Muscle layer of duodenum (tissue), 2 donors: ENCODE results near the gene KCND2.
A peak's percentile ranks its signal among the peaks of the same experiment; 100 is the strongest.

Experiments used
- H3K27ac ChIP-seq: one replicate; pipeline ENCODE4 v1.7.0; 2013; ENCODE audit warnings: mild to moderate bottlenecking, low read length
- H3K27me3 ChIP-seq: one replicate; pipeline ENCODE4 v1.7.0; 2013; ENCODE audit warnings: low read depth, mild to moderate bottlenecking, control low read depth, low read length
- H3K36me3 ChIP-seq, 2 donors: one replicate each; pipeline ENCODE4 v1.7.0; 2013; ENCODE audit warnings: low read length in 2 of 2, control low read depth in 1 of 2, mild to moderate bottlenecking in 1 of 2; ENCODE audit not compliant: insufficient read depth in 2 of 2, control insufficient read depth in 1 of 2
- H3K4me1 ChIP-seq, 2 donors: one replicate each; pipeline ENCODE4 v1.7.0; 2013; ENCODE audit warnings: low read length in 2 of 2, mild to moderate bottlenecking in 2 of 2, control low read depth in 1 of 2, moderate library complexity in 1 of 2; ENCODE audit not compliant: insufficient read depth in 2 of 2, control insufficient read depth in 1 of 2
- H3K4me3 ChIP-seq, 2 donors: one replicate each; pipeline ENCODE4 v1.7.0; 2013; ENCODE audit warnings: low read length in 2 of 2, low read depth in 1 of 2, mild to moderate bottlenecking in 1 of 2
- H3K9me3 ChIP-seq, 2 donors: one replicate each; pipeline ENCODE4 v1.7.0; 2013; ENCODE audit warnings: low read length in 2 of 2, control low read depth in 1 of 2, mild to moderate bottlenecking in 1 of 2; ENCODE audit not compliant: control insufficient read depth in 1 of 2
- donor health status: healthy.

KCND2 gene

DNA sequence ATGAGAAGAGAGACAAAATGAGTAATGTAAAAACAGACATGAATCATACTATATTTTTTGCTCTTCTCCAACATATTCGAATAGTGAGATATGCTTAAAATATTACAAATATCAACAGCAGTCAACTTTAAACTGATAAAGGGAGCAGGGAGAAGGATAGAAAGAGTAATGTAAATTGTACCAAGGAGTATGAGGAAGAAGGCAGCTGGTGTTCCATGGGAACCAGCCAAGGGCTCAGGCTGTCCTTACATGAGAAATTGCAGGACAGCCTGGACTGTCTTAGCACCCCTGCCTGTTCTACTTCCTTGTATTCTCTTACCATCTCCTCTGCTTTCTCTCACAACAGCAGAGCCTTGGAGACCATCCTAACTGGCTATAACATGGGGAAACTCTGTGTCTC is 456.3 kb downstream of the KCND2 start:
- no peak overlapping the region for H3K27ac ChIP-seq
- H3K9me3 ChIP-seq = no peaks in the 10 kb centered on the region

DNA sequence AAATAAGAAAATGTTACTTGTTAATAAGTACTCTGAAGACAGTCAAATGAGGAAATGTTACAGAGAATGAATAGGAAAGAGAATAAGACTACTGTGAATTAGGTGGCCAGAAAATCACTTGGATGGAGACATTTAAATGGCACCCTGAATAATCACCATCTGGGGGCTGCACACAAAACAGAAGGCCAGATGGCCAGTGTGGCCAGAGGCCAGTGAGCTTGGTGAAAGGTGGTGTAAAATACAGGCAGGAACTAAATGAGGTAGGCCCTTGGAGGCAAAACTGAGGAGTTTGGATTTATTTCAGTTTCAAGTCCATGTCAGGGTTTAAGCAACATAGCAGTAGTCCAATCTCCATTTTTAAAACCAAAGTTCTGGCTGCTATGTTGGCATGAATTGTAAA is 458.3 kb downstream of the KCND2 start:
- Histone ChIP-seq H3K27ac (no peak overlapping the region), H3K27me3 (no peaks in the 10 kb centered on the region), H3K4me1 (no peaks in the 10 kb centered on the region), H3K4me3 (no peak overlapping the region), H3K36me3 (no peaks in the 10 kb centered on the region), H3K9me3 (no peaks in the 10 kb centered on the region)

More for the DNA sequence above, 456.3 kb downstream of the KCND2 start:
- Histone ChIP-seq H3K27me3 (no peaks in the 10 kb centered on the region), H3K4me3 (no peak overlapping the region), H3K4me1 (no peaks in the 10 kb centered on the region), H3K36me3 (no peaks in the 10 kb centered on the region)

DNA sequence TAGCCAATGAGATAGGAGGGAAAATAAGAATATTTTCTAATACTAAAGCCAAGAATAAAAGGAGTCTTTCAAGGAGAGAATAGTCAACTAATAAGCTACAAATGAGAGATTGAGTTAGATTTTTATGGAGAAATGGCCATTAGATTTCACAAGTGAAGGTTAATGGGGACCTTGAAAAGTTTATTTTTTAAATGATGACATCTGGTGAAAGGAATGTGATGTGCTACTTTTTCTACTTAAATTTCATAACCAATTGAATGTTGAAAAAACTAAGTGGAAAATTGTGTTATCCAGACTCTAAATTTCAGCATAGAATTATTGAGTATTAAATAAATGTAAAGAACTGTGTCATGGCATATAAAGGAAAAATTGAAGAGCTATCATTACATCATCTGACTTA is 459.3 kb downstream of the KCND2 start:
- Histone ChIP-seq H3K27ac (no peak overlapping the region), H3K36me3 (no peaks in the 10 kb centered on the region), H3K4me1 (no peaks in the 10 kb centered on the region), H3K27me3 (no peaks in the 10 kb centered on the region), H3K9me3 (no peaks in the 10 kb centered on the region), H3K4me3 (no peak overlapping the region)

DNA sequence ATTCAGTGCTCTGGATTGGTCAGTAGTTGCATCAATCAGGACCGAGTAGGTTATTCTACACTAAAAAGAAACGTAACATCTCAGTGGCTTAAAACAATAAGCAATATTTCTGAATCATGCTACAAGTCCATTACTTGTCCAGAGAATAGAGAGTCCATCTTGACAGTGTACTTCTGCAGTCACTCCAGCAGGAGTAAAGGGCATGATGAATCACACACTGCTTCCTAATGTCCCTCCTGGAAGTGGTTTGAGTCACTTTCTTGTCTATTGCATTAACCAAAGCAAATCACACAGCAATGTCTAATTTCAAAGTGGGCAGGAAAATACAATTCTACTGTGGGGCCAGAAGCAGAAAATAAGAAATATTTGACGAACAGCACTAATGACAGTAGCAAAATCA is 460.2 kb downstream of the KCND2 start:
- Histone ChIP-seq H3K4me1 (no peaks in the 10 kb centered on the region), H3K36me3 (no peaks in the 10 kb centered on the region), H3K27ac (no peak overlapping the region)

DNA sequence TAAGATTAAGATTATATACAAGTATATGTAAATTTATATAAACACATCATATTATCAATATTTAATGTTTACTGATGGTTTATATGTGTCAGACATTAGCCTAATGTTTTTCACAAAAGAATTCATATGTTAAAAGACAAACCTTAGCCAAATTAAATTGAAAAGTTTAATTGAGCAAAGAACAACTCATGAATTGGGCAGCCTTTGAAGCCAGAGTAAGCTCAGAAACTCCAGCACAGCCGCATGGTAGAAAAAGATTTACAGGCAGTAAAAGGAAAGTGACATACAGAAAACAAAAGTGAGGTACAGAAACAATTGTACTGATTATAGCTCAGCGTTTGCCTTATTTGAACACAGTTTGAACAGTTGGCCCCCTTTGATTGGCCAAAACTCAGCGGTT is 460.9 kb downstream of the KCND2 start:
- peaks cover 0 to under 1% of the 10 kb centered on the region in 2 donors for H3K4me1 ChIP-seq
- H3K4me3 ChIP-seq = no peak overlapping the region
- H3K36me3 ChIP-seq = no peaks in the 10 kb centered on the region
- no peaks in the 10 kb centered on the region for H3K9me3 ChIP-seq
- H3K27ac ChIP-seq = no peak overlapping the region
- no peaks in the 10 kb centered on the region for H3K27me3 ChIP-seq

More for the DNA sequence above, 460.2 kb downstream of the KCND2 start:
- no peaks in the 10 kb centered on the region for H3K27me3 ChIP-seq
- H3K4me3 ChIP-seq = no peak overlapping the region
- H3K9me3 ChIP-seq = no peaks in the 10 kb centered on the region

DNA sequence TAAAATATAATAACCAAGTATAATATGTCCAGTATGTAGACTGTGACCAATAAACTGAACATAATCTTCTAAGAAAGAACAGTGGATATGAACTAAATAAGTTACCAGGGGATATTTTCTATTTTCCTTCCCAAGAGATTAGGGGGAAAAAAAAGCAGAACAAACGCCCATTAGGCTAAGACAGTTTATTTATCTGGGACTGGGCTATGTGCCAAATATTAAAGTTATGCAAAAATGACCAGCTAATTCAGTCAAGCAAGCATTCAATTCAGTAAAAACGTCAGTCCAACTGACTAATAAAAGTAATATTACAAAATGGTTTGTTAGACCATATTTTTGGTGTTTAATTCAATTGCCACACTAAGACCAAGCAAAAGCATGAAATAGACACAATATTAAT is 462.8 kb downstream of the KCND2 start:
- Histone ChIP-seq H3K27me3 (no peaks in the 10 kb centered on the region), H3K36me3 (no peaks in the 10 kb centered on the region), H3K4me1 (peaks cover 5 to 10% of the 10 kb centered on the region in 2 donors), H3K27ac (no peak overlapping the region), H3K9me3 (no peaks in the 10 kb centered on the region), H3K4me3 (no peak overlapping the region)

DNA sequence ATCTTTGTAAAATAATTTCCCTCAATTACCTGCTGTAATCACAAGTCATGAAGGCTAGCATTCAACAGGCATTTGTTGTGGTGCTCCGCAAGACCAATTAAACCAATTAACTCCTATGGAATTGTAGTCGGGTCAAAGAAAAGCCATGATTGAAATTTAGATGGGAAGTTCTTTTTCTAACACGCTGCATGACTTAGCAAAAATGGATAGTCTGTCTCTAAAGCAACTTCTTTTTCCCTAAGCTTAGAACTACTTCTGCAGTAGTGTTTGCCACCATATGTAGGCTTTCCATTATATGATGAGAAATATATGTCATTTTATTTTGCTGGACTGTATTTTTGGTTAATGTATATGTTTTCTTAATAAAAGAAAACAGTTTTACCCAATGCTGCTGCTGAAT is 465.8 kb downstream of the KCND2 start:
- Histone ChIP-seq H3K4me3 (no peak overlapping the region), H3K36me3 (no peaks in the 10 kb centered on the region), H3K27ac (no peak overlapping the region), H3K27me3 (no peaks in the 10 kb centered on the region), H3K4me1 (peaks cover 5 to 19% of the 10 kb centered on the region in 2 donors), H3K9me3 (no peaks in the 10 kb centered on the region)

DNA sequence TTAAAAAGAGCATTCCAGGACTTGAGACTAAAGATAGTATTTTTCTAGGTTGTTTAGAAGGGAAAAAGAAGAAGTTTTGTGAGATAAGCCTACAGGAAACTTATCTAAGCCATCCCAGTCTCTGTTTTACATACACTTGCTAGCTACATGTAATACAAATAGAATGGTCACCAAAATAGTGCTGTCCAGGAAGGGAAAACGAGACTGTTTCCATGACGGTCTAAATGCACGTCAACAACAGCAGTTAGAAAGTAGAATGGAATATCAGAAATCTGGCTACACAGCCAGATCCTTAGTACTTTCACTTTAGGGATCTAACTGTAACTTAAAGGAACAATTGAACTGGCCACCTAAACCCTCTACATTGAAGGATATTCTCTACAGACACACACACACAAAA is 467.4 kb downstream of the KCND2 start:
- H3K27me3 ChIP-seq = no peaks in the 10 kb centered on the region
- H3K27ac ChIP-seq = no peak overlapping the region
- H3K4me3 ChIP-seq = peak overlapping the region; percentile 49 to 56
- peaks cover 5 to 19% of the 10 kb centered on the region in 2 donors for H3K4me1 ChIP-seq
- no peaks in the 10 kb centered on the region for H3K9me3 ChIP-seq
- no peaks in the 10 kb centered on the region for H3K36me3 ChIP-seq

DNA sequence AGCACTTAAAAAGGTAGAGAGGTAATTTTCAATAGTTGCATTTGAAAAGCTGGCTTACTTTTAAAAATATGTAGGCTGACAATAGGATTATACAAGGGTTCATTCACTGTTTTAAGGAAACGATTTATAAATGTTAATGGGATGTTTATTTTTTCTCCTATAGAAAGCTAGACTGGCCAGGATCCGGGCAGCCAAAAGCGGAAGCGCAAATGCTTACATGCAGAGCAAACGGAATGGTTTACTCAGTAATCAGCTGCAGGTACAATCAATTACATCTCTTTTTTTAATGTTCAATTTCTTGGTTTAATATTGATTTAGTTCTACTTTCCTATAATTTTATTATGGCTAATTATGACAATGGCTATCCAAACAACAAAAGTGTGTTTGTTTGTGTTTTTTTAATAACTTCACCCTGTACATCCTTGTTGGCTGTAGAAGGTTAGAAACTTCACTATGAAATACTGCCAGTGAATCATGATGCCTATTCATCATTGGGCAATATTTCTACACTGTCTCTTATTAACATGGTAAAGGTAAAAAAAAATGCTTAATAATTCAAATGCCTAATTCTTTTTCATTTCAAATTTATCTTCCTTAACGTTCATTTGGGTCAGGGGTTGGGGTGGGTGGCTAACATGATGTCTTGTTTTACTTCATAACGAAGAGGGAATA is 468.5 kb downstream of the KCND2 start:
- H3K4me3 ChIP-seq = no peak overlapping the region
- peaks cover 5 to 19% of the 10 kb centered on the region in 2 donors for H3K4me1 ChIP-seq
- H3K36me3 ChIP-seq = no peaks in the 10 kb centered on the region
- no peaks in the 10 kb centered on the region for H3K27me3 ChIP-seq
- H3K27ac ChIP-seq = no peak overlapping the region
- H3K9me3 ChIP-seq = no peaks in the 10 kb centered on the region

DNA sequence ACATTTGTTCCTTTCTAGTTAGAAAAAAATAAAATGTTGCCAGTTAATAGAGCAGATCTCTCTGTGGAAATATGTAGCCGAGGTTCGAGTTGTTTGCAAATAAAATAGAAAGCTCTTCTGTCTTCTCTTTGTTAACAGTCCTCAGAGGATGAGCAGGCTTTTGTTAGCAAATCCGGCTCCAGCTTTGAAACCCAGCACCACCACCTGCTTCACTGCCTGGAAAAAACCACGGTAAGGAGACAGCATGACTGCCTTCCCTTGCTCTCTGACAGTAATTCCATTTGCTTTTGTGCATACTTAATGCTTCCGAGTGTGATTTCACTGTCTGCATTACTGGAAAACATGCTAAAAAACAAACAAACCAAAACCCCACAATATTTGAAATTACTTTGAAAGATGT is 469.4 kb downstream of the KCND2 start:
- no peaks in the 10 kb centered on the region for H3K36me3 ChIP-seq
- H3K27ac ChIP-seq = no peak overlapping the region
- no peak overlapping the region for H3K4me3 ChIP-seq
- H3K4me1 ChIP-seq = peaks cover 5 to 19% of the 10 kb centered on the region in 2 donors
- no peaks in the 10 kb centered on the region for H3K27me3 ChIP-seq
- no peaks in the 10 kb centered on the region for H3K9me3 ChIP-seq

DNA sequence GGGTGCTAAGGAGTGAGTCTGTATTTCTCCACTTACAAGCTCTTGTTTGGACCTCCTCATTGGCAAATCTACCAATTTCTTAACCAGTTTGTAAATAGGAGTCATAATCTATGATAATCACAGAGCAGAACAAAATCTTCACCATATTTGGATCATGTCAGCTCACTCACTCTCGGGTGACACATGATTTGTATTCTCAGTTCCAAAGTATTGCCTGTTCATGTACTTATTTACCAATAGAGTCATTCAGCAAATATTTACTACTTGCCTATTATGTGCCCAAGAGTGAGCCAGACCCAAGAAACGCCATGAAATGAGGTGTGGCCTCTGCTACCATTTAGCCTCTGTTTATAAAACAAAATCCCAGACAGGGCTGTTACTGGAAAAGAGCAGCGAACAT is 470.2 kb downstream of the KCND2 start:
- Histone ChIP-seq H3K4me1 (peaks cover 5 to 19% of the 10 kb centered on the region in 2 donors), H3K4me3 (no peak overlapping the region)

DNA sequence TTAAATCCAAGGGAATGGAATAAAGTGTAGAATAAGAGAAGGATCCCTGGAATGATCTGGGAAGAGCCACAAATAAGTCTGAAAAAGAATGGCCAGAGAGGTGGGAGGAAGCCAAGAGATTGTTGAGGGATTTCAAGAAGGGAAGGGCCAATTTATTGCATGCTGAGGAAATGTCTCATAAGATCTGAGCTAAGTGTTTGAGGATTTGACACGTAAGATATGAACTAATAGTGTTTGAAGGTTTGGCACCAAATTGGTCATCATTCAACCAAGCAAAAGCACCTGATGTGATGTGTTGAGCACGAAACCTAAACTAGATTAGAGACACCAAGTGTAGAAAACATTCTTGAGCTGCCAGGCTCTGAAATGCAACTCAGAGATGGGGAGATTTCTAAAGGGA is 487.1 kb downstream of the KCND2 start:
- Histone ChIP-seq H3K9me3 (no peaks in the 10 kb centered on the region), H3K36me3 (no peaks in the 10 kb centered on the region), H3K4me1 (no peaks in the 10 kb centered on the region), H3K27me3 (no peaks in the 10 kb centered on the region), H3K27ac (no peak overlapping the region), H3K4me3 (no peak overlapping the region)

More for the DNA sequence above, 470.2 kb downstream of the KCND2 start:
- Histone ChIP-seq H3K9me3 (no peaks in the 10 kb centered on the region), H3K27ac (no peak overlapping the region), H3K36me3 (no peaks in the 10 kb centered on the region), H3K27me3 (no peaks in the 10 kb centered on the region)
